Measurements from ENCODE around the gene SYNRG. TPM values are rescaled to one million over a fixed set of nuclear protein-coding genes. Genes with fewer than 3 reads are reported as not detected.
"Not testable (repeated sequence)": the region's sequence is repeated elsewhere in the genome, so short reads cannot be mapped to it uniquely, and the experiment has no call there.

Gene SYNRG
- total RNA-seq, 1 donor from 2014 or later = 32.2 TPM

GRCh38 chr17:37518826-37519225 lies 90.4 kb downstream of the SYNRG start:
- no peak for DNase-seq (ENCODE audit: missing footprints)
- no peak for ATAC-seq
- intact Hi-C loops (cut with DNase I) = no loop called here

- intact Hi-C loops (cut with DNase I) = no loop called here
- ATAC-seq = no peak
- DNase-seq (ENCODE audit: missing footprints) = no peak
Observed at GRCh38 chr17:37517881-37518280, 91.3 kb downstream of the SYNRG start.

GRCh38 chr17:37516127-37516571 lies 93.1 kb downstream of the SYNRG start:
- no peak for ATAC-seq
- intact Hi-C loops (cut with DNase I) = no loop called here
- DNase-seq (ENCODE audit: missing footprints) = no peak

- intact Hi-C loops (cut with DNase I) = no loop called here
- DNase-seq (ENCODE audit: missing footprints) (no peak), ATAC-seq (no peak)
Observed at GRCh38 chr17:37513711-37514110, 95.5 kb downstream of the SYNRG start.

- intact Hi-C loops (cut with DNase I) = no loop called here
- ATAC-seq (no peak), DNase-seq (ENCODE audit: missing footprints) (no peak)
Observed at GRCh38 chr17:37512442-37513068, 96.7 kb downstream of the SYNRG start.

- DNase-seq (ENCODE audit: missing footprints); ATAC-seq; intact Hi-C loops (cut with DNase I): not testable (repeated sequence)
Observed at GRCh38 chr17:37511642-37512041, 97.6 kb downstream of the SYNRG start.

GRCh38 chr17:37510056-37510455 lies 99.2 kb downstream of the SYNRG start:
- ATAC-seq (no peak), DNase-seq (ENCODE audit: missing footprints) (peak; percentile 58)
- intact Hi-C loops (cut with DNase I) = no loop called here

- peak; percentile 33 for ATAC-seq
- intact Hi-C loops (cut with DNase I) = no loop called here
- no peak for DNase-seq (ENCODE audit: missing footprints)
Observed at GRCh38 chr17:37507111-37507510, 102.1 kb downstream of the SYNRG start.

- DNase-seq (ENCODE audit: missing footprints) (peak; percentile 27), ATAC-seq (peak; percentile 30)
- intact Hi-C loops (cut with DNase I) = no loop called here
Observed at GRCh38 chr17:37506678-37507077, 102.5 kb downstream of the SYNRG start.

GRCh38 chr17:37505333-37505732 lies 103.9 kb downstream of the SYNRG start:
- intact Hi-C loops (cut with DNase I) = no loop called here

GRCh38 chr17:37503148-37503547 lies 106.1 kb downstream of the SYNRG start:
- intact Hi-C loops (cut with DNase I) = no loop called here
- DNase-seq (ENCODE audit: missing footprints) (no peak), ATAC-seq (no peak)

More at GRCh38 chr17:37505333-37505732, 103.9 kb downstream of the SYNRG start:
- DNase-seq (ENCODE audit: missing footprints) (no peak), ATAC-seq (no peak)

GRCh38 chr17:37502009-37502936 lies 106.9 kb downstream of the SYNRG start:
- no peak for DNase-seq (ENCODE audit: missing footprints)
- no peak for ATAC-seq
- intact Hi-C loops (cut with DNase I) = no loop called here

- DNase-seq (ENCODE audit: missing footprints) (no peak), ATAC-seq (no peak)
- intact Hi-C loops (cut with DNase I) = no loop called here
Observed at GRCh38 chr17:37500378-37500777, 108.8 kb downstream of the SYNRG start.

- DNase-seq (ENCODE audit: missing footprints) (no peak), ATAC-seq (no peak)
- intact Hi-C loops (cut with DNase I) = no loop called here
Observed at GRCh38 chr17:37494971-37495370, 114.2 kb downstream of the SYNRG start.

- DNase-seq (ENCODE audit: missing footprints) (no peak), ATAC-seq (no peak)
- intact Hi-C loops (cut with DNase I) = no loop called here
Observed at GRCh38 chr17:37494401-37494831, 114.8 kb downstream of the SYNRG start.

GRCh38 chr17:37493249-37494027 lies 115.8 kb downstream of the SYNRG start:
- intact Hi-C loops (cut with DNase I) = no loop called here
- DNase-seq (ENCODE audit: missing footprints) (no peak), ATAC-seq (no peak)

GRCh38 chr17:37492167-37492566 lies 117.1 kb downstream of the SYNRG start:
- ATAC-seq = no peak
- no peak for DNase-seq (ENCODE audit: missing footprints)
- intact Hi-C loops (cut with DNase I) = no loop called here

GRCh38 chr17:37490638-37491614 lies 118.3 kb downstream of the SYNRG start:
- intact Hi-C loops (cut with DNase I) = no loop called here
- DNase-seq (ENCODE audit: missing footprints) (no peak), ATAC-seq (peak; percentile 18)

Measured in Right ventricle myocardium inferior (tissue), 1 donor.